ENCODE results near the gene CAMK2D.

CAMK2D gene

DNA sequence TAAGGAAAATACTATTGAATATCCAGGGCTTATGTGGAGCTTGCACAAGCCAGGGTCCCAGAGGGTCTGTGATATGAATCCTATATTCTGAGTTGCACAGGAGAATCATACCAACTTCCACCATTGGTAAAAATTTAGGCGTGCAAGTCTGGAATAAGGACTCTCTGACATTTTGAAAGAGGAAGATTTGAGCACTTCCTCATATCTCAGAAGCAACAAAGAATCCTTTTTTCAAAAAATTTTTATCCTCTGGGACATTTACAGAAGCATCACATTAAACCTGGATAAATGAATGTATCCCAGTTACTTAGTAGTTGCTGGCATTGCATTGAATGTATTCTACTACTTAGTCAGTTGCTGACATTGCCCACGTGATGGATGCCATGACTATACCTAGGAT lies 24.2 kb upstream of the CAMK2D start:
- TF ChIP-seq, protein P1, sequence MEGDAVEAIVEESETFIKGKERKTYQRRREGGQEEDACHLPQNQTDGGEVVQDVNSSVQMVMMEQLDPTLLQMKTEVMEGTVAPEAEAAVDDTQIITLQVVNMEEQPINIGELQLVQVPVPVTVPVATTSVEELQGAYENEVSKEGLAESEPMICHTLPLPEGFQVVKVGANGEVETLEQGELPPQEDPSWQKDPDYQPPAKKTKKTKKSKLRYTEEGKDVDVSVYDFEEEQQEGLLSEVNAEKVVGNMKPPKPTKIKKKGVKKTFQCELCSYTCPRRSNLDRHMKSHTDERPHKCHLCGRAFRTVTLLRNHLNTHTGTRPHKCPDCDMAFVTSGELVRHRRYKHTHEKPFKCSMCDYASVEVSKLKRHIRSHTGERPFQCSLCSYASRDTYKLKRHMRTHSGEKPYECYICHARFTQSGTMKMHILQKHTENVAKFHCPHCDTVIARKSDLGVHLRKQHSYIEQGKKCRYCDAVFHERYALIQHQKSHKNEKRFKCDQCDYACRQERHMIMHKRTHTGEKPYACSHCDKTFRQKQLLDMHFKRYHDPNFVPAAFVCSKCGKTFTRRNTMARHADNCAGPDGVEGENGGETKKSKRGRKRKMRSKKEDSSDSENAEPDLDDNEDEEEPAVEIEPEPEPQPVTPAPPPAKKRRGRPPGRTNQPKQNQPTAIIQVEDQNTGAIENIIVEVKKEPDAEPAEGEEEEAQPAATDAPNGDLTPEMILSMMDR (conservative IDR thresholded peaks at IDR 0.05): no peak
- H3K27ac ChIP-seq: no peak overlapping the region

DNA sequence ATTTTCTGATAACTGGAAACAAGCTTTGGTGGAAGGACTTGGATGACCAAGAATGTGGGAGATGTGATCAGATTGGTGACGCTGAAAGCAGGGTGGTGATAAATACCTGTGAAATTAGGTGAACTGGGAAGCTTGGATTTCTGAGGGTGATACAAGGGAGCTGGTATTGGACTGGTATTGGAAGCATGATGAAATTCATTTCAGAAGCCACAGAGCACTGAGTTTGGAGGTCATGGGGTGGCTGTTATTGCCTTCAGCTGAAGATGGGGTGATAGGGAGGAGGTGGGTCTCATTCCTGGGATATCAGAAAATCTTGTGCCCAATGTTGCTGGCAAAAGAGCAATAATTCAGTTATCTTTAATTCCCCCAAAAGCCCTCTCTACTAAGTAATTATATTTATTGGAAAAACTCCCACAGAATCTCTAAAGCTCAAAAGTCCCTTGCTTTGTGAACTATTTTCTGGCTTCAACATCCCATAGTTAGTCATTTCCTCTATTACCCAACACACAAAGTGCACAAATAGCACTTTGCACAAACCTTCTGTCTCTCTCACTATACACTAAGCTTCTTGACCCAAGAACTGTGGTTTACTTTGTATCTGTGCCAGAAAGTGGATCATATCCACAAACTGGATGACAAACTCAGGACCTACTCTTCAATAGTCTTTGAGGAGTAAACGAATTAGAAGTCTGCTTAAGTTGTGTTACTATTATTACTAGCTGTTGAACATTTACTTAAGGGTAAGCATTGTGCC lies 23.1 kb upstream of the CAMK2D start:
- H3K27ac ChIP-seq: no peak overlapping the region
- TF ChIP-seq, protein P1 (conservative IDR thresholded peaks at IDR 0.05): no peak

DNA sequence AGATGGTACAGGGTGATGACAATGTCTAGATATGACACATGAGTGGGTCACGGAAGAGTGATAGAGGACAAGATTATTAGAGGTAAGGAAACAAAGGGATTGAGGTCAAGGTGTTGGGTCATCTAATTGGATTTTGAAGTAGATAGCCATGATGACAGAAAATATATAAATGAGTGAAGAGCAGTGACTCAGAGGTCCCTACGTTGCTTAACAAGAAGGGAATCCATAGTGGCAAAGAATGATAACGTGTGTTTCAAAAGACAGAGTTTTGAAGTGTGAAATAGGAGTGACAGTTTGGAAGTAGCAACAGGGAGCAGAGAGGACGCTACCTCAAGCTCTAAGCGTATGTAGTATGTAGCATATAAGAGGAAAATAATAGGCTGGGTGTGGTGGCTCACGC lies 22.2 kb upstream of the CAMK2D start:
- H3K27ac ChIP-seq: no peak overlapping the region
- TF ChIP-seq, protein P1 (conservative IDR thresholded peaks at IDR 0.05): no peak

DNA sequence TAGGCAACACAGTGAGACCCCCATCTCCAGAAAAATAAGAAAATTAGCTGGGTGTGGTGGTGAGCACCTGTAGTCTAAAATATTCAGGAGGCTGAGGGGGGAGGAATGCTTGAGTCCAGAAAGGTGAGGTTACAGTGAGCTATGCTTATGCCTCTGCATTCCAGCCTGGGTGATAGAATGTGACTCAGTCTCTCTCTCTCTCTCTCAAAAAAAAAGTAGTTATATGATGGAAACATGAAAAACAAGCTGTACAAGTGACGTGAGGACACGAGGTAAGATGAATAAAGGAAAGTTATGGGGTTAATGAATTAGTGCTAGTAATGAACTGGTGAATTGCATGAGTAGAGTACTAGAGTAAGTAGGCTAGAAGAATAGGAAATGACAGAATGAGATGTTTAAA lies 21.8 kb upstream of the CAMK2D start:
- TF ChIP-seq, protein P1 (conservative IDR thresholded peaks at IDR 0.05): no peak
- no peak overlapping the region for H3K27ac ChIP-seq

DNA sequence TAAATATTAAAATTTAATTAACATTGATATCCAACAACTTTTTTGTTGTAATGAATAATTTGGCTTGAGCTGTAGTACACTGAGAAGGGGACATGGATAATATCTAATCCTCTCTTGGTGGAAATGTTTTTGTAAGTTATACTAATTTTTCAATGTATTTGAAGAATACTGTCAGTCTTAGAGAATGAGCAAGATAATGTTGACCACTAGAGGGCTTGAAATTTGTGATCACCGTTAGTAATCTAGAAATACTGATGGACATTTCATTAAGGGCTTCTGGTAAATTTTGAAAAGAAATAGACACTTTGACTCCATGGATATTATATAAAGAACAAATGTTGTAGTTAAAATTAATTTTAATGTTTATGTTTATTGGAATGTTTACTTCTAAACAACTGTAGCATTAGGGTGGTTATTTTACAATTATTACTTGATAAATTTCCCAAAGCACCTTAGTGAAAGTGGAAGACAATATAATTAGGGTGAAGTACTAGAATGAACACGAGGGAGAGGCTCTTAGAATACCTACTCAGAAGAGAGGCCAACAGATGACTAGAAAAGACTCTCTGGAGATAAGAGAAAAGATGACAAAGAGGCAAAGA lies 20.0 kb upstream of the CAMK2D start:
- H3K27ac ChIP-seq: no peak overlapping the region
- TF ChIP-seq, protein P1 (conservative IDR thresholded peaks at IDR 0.05): peak; percentile 81

DNA sequence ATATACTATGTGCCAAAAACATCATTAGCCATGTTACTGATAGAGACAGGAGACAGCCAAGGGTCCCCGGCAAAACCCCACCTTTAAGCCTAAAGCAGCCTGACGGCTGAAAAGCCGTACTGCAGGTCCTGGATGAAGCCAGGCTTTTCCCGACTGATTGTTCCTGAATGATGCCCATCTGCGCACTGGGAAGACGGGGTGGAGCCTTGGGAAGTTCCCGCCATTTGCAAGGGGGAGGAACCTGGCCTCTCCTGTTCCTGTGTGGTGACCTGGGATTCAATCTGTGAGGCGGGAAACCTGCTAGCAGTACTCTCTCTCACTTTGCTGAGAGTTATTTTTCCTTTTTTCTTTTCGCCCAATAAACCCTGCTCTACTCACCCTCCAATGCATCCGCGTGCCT lies 15.1 kb upstream of the CAMK2D start:
- TF ChIP-seq, protein P1 (conservative IDR thresholded peaks at IDR 0.05): no peak
- H3K27ac ChIP-seq: no peak overlapping the region

DNA sequence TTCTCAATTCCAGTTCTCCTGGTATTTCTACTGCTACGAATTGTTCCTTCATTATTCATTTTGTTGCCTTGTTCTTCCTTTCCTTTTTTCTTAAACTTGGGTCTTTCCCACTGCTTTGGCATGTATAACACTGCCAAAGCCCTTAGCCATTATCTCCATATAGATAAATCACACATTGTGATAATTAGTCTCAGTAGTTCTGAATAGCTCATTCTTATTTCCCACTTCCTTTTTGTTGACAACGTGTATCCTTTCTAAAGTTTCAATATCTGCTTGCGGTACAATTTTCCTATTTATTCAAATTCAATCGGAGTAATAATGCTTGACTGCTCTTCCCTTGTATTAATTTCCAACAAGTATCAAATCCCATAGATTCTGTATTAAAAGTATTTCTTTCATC lies 14.5 kb upstream of the CAMK2D start:
- H3K27ac ChIP-seq: no peak overlapping the region
- TF ChIP-seq, protein P1 (conservative IDR thresholded peaks at IDR 0.05): no peak

Measured in VCaP (cell line).